ENCODE results near the gene HADHB.

HADHB gene

GRCh38 chr2:26279886-26280285 lies 35.1 kb downstream of the HADHB start:
- no peak overlapping the region for H3K4me3 ChIP-seq (ENCODE audit: low read depth in 1 of 2, low read length in 1 of 2)
- TF ChIP-seq CTCF (IDR thresholded peaks at IDR 0.05), result no peak
- no peaks in the 10 kb centered on the region for H3K4me1 ChIP-seq (ENCODE audit: control insufficient read depth in 1 of 2, insufficient read depth in 1 of 2, low read depth in 1 of 2, low read length in 1 of 2)
- H3K9me3 ChIP-seq, result no peaks in the 10 kb centered on the region
- H3K27me3 ChIP-seq, result no peaks in the 10 kb centered on the region
- no peak overlapping the region for H3K27ac ChIP-seq
- peaks cover 98% of the 10 kb centered on the region for H3K36me3 ChIP-seq

DNA sequence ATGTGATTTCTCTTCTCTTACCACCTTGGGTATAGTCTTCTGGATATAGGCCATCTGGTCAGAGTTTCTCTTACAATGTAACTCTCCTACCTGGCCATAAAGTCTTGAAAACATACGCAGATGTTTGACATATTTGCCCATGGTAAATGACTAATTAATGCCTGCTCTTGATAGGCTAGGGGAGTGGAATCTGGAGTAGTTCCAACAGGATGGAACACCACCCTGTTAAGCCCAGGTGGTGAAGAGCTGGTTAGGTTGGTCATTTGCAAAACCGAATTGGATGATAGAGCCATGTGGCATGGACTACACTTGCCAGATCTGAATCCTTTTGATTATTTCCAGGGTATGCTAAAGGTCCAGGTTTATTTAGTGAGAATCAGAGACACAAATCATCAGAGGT lies 36.5 kb downstream of the HADHB start:
- Histone ChIP-seq H3K27me3 (no peaks in the 10 kb centered on the region), H3K4me3 (ENCODE audit: low read depth in 1 of 2, low read length in 1 of 2) (no peak overlapping the region), H3K9me3 (no peaks in the 10 kb centered on the region), H3K4me1 (ENCODE audit: control insufficient read depth in 1 of 2, insufficient read depth in 1 of 2, low read depth in 1 of 2, low read length in 1 of 2) (no peaks in the 10 kb centered on the region), H3K36me3 (peaks cover 99% of the 10 kb centered on the region), H3K27ac (no peak overlapping the region)
- TF ChIP-seq CTCF (IDR thresholded peaks at IDR 0.05), result no peak

- H3K27me3 ChIP-seq, result no peaks in the 10 kb centered on the region
- H3K4me3 ChIP-seq (ENCODE audit: low read depth in 1 of 2, low read length in 1 of 2), result no peak overlapping the region
- no peak overlapping the region for H3K27ac ChIP-seq
- H3K4me1 ChIP-seq (ENCODE audit: control insufficient read depth in 1 of 2, insufficient read depth in 1 of 2, low read depth in 1 of 2, low read length in 1 of 2), result no peaks in the 10 kb centered on the region
- H3K36me3 ChIP-seq, result peaks cover 99% of the 10 kb centered on the region
- no peaks in the 10 kb centered on the region for H3K9me3 ChIP-seq
- no peak for TF ChIP-seq CTCF (IDR thresholded peaks at IDR 0.05)
Observed at GRCh38 chr2:26283606-26284005, 38.9 kb downstream of the HADHB start.

- no peaks in the 10 kb centered on the region for H3K27me3 ChIP-seq
- H3K4me3 ChIP-seq (ENCODE audit: low read depth in 1 of 2, low read length in 1 of 2), result no peak overlapping the region
- H3K4me1 ChIP-seq (ENCODE audit: control insufficient read depth in 1 of 2, insufficient read depth in 1 of 2, low read depth in 1 of 2, low read length in 1 of 2), result no peaks in the 10 kb centered on the region
- H3K36me3 ChIP-seq, result peaks cover 94% of the 10 kb centered on the region
- no peaks in the 10 kb centered on the region for H3K9me3 ChIP-seq
- no peak overlapping the region for H3K27ac ChIP-seq
- TF ChIP-seq CTCF (IDR thresholded peaks at IDR 0.05), result no peak
Observed at GRCh38 chr2:26284132-26284531, 39.4 kb downstream of the HADHB start.

- Histone ChIP-seq H3K36me3 (peaks cover 95% of the 10 kb centered on the region), H3K9me3 (no peaks in the 10 kb centered on the region)
- TF ChIP-seq CTCF (IDR thresholded peaks at IDR 0.05), result no peak
Observed at GRCh38 chr2:26285931-26286330, 41.2 kb downstream of the HADHB start.

DNA sequence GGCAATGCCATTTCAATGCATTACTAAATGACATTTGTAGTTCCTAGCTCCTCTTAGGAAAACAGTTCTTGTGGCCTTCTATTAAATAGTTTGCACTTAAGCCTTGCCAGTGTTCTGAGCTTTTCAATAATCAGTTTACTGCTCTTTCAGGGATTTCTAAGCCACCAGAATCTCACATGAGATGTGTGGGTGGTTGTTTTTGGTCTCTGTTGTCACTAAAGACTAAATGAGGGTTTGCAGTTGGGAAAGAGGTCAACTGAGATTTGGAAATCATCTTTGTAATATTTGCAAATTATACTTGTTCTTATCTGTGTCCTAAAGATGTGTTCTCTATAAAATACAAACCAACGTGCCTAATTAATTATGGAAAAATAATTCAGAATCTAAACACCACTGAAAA lies 45.3 kb downstream of the HADHB start:
- peaks cover 61% of the 10 kb centered on the region for H3K36me3 ChIP-seq
- TF ChIP-seq CTCF (IDR thresholded peaks at IDR 0.05), result no peak
- no peak overlapping the region for H3K4me3 ChIP-seq (ENCODE audit: low read depth in 1 of 2, low read length in 1 of 2)
- H3K27ac ChIP-seq, result no peak overlapping the region
- no peaks in the 10 kb centered on the region for H3K9me3 ChIP-seq
- no peaks in the 10 kb centered on the region for H3K27me3 ChIP-seq
- H3K4me1 ChIP-seq (ENCODE audit: control insufficient read depth in 1 of 2, insufficient read depth in 1 of 2, low read depth in 1 of 2, low read length in 1 of 2), result no peaks in the 10 kb centered on the region

More at GRCh38 chr2:26285931-26286330, 41.2 kb downstream of the HADHB start:
- Histone ChIP-seq H3K27me3 (no peaks in the 10 kb centered on the region), H3K27ac (no peak overlapping the region), H3K4me1 (ENCODE audit: control insufficient read depth in 1 of 2, insufficient read depth in 1 of 2, low read depth in 1 of 2, low read length in 1 of 2) (no peaks in the 10 kb centered on the region), H3K4me3 (ENCODE audit: low read depth in 1 of 2, low read length in 1 of 2) (no peak overlapping the region)

Measured in neutrophil (primary cell).